Measurements from ENCODE around the gene MBL2.

DNA sequence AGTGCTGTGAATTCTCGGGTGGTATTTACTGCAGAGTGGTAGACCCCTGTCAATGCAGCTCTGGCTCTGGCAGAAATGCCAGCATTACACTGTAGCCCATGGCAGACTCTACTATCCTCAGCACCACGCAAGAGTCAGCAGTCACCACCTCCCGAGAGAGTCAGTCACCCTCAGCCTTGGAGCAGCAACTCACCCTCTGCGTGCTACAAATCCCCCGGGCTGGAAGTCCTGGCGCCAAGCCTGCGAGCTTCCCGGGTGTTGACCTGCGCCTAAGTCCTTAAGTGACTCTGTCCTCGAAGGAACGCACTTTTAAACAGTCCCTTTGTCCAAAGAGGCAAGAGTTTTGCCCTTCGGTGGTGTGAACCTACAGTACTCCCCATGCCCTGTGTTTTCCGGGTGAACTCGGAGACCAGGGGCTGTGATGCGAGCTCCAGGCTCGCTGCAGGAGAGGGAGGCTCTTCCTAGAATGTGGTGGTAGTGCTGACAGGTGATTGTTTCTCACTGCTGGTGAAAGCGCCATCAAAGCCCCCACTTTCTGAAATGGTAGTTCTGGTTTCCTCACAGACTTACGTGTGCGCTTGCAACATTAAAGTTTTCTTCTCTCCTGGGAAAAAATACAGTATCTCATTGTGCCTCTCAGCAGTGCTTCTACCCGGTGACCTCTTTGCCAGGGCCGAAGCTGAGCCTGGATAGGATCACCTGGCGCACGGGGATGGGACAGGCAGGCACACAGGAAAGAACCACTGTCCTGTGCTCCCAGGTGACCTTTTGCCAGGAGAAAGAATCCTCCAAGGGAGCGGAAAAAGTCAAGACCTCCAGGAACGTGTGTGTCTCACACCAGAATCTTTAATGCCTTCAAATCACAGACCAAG, 33.1 kb upstream of the MBL2 start:
- TF ChIP-seq EZH2phosphoT487 (IDR thresholded peaks at IDR 0.05; ENCODE audit: borderline replicate concordance, low read length) (no peak), CTCF (IDR thresholded peaks at IDR 0.05; ENCODE audit: low read depth, low read length, poor library complexity, severe bottlenecking) (no peak)

Data from DOHH2 (cell line).